Uterus (tissue), 2 donors: ENCODE results near the gene MNS1.

Source experiments
- CTCF ChIP-seq, 4 experiments: fragments of 200-600 bp in 2 of 4; fragments of 450-650 bp in 2 of 4; sonication (generic) in 2 of 4; IDR thresholded peaks; one replicate each; pipeline ENCODE4 v1.5.1; 2016 to 2019; ENCODE audit warnings: antibody characterized with exemption in 4 of 4, mild to moderate bottlenecking in 2 of 4, moderate library complexity in 1 of 4
- POLR2A ChIP-seq, 2 donors: fragments of 450-650 bp; IDR thresholded peaks; one replicate each; pipeline ENCODE4 v1.6.1; 2016; ENCODE audit warnings: antibody characterized with exemption in 2 of 2, mild to moderate bottlenecking in 1 of 2, moderate library complexity in 1 of 2

GRCh38 chr15:56495533-56495932 lies 30.6 kb upstream of the MNS1 start:
- TF ChIP-seq POLR2A (IDR thresholded peaks at IDR 0.05) (no peak), CTCF (IDR thresholded peaks at IDR 0.05) (no peak)
